NCI-H524 (cell line): Measurements from ENCODE around the gene CST9L.
A peak's percentile ranks its signal among the peaks of the same experiment; 100 is the strongest.

Experiments
- DNase-seq, 2 experiments: peaks; one replicate each; lab custom pipeline; 2025; lab: John Stamatoyannopoulos, UW

CST9L gene

DNA sequence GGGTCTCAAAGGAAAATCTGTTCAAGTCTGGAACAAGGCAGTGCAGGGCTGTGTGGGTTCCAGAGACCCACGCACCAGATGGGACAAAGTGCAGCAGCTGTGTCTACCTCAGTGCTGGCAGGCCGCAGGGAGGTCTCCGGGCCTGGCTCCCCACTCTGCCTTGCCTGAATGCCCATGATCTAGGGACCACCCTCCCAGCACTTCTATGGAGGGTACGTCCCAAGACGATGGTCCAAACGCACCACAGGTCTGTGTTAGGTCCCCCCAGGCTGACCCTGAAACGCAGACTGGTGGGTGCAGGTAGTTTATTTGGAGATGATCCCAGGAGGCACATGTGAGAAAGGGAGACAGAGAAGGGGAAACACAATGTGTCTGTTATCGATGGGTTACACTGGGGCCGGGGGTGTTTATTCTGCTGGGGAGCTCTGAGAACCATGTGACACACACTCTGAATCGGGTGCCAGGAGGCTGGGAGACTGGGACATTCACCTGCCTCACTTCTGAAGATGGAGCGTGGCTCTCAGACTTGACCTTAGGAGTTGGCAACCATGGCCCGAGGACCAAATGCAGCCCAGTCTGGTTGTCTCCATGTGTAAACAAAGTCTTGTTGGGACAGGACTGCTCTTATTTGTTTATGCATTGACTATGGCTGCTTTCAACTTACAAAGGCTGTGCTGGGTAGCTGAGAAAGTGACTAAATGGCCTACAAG lies 21.7 kb downstream of the CST9L start:
- DNase-seq: no peak

GRCh38 chr20:23544133-23544532 lies 24.2 kb downstream of the CST9L start:
- DNase-seq: no peak

GRCh38 chr20:23542801-23543200 lies 25.5 kb downstream of the CST9L start:
- DNase-seq: peak in 1 of 2 experiments; percentile 34

DNA sequence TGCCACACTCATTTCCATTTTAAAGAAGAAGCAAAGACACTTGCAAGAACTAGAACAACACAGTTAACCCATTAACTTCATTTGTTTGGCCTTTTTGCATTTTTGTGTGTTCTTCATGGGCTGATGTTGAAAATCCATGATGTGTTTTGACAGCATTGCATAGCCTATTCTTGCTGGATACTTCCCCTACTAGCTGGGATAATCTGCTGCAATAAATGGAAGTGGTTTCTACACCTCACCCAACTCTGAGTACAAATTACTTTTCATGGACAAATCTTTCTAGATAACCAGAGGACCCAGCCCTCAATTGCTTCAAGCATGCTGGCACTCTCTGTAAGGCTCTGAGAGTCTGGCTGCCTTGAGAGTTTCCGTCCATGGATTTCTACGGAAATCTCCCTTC lies 26.5 kb downstream of the CST9L start:
- DNase-seq: no peak

DNA sequence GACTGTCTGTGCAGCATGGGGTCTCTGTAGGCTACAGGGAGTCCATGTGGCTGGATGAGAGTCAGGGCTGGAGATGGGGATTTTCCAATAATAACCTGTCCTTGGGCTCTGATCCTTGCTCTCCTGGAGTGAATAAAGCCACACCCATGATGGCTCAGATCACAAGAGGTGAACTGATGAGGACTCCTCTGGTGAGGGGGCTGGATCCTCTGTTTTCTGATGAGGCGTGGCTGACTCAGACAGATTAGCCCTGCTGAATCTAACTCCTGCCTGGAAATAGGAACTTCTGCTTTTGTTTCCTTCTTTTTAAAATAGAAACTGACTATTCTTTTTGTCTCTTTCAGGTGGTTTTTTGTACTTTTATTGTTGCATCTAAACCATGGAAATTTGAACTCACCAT lies 27.0 kb downstream of the CST9L start:
- DNase-seq: no peak

DNA sequence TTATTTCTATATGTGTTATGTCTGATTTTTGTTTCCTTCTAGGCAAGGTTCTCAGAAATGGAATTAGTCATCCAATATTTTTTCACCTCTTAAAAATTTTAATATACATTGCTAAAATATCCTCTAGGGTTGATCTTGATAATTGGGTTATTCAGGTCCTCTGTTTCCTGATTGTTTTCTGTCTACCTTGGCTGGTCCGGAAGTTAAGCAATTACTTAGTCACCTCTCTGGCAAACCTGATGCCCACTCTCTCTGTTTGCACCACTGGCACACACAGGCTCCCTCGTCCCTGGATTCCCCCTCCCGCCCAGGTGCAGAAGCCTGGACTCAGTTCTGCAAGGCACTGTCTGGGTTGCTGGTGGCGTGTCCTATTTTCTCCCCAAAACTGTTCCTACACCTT lies 27.7 kb downstream of the CST9L start:
- DNase-seq: no peak

DNA sequence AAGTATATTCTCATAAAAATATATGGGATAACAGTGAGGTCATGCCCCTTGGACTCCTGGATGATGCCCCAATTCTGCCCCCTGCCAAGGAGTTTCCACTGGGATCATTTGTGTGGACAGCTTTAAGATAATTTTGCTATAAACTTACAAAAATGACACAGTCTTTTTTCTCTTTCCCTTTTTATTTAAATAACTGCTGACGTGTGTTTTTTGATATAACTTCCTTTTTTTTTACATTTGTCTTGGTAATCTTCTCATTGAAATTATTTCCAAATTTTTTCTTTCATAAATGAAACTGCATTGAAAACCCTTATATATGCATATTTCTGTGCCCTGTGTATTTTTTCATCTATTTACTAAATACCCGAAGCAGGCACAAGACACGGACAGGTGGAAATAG lies 31.3 kb downstream of the CST9L start:
- no peak for DNase-seq

GRCh38 chr20:23536328-23536974 lies 31.8 kb downstream of the CST9L start:
- DNase-seq: no peak

DNA sequence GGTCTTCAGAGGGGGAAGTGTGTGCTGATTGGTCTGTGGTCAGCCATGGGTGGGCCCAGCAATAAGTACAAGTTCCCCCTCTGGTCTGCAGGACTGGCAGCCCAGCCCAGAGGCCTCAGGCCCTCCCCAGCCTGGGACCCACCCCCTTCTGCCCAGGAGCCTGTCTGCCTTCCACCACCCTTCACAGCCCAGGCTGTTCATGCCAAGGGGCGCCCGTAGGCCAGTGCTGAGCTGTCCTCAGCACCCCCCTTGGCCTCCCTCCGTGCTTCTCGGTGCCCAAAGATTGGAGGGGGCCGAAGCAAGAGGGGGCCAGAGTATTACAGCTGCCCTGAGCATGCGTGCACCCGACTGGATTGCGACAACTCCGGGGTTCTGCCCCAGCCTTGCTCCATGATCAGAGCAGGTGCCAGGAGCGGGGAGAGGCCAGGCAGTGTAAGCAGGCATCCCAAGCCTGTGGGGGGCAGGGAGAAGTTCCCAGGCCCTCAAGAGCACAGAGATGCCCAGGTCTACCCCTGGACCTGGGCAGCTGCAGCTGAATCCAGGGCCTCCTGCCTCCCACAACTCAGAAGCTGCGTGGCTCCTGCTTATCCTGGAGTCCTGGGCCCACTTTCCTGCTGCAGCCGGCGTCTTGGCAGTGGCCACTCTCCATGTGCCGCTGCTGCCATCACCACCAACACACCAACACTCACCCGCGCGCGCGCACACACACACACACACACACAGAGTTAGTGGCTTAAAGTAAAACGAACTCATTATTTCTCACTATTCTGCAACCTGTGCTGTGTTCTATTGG lies 33.3 kb downstream of the CST9L start:
- DNase-seq: no peak

DNA sequence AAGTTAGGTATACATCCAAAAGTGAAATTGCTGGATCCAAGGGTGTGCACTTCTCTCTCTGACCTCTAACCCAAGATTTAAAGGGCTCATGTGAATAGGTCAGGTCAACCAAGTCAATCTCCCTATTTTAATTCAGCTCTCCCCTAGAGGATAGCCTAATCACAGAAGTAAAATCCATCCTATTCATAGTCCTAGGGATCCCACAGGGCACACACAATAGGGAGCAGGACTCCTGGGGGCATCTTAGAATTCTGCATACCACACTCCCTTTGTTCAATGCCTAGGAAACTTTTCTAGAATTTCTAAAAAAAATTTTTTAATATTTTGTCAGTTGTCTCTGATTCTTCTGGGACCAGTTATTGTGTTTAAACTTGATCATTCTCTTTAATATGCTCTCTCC lies 35.1 kb downstream of the CST9L start:
- DNase-seq: no peak

GRCh38 chr20:23532533-23532932 lies 35.8 kb downstream of the CST9L start:
- DNase-seq: no peak

DNA sequence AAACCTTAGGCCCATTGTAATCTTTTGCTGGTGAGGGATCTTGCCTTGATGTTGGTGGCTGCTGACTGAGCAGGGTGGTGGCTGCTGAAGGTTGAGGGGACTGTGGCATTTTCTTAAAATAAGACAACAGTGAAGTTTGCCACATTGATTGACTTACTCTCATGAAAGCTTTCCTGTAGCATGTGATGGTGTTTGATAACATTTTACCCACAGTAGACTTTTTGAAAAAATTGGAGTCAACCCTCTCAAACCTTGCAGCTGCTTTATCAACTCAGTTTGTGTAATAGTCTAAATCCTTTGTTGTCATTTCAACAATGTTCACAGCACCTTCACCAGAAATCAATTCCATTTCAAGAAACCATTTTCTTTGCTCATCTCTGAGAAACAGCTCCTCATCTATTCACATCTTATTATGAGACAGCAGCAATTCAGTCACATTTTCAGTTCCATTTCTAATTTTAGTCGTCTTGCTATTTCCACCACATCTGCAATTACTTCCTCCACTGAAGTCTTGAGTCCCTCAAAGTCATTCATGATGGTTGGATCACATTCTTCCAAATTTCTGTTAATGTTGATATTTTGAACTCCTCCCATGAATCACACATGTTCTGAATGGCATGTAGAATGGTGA lies 37.2 kb downstream of the CST9L start:
- DNase-seq: no peak

GRCh38 chr20:23528867-23529431 lies 39.3 kb downstream of the CST9L start:
- no peak for DNase-seq

DNA sequence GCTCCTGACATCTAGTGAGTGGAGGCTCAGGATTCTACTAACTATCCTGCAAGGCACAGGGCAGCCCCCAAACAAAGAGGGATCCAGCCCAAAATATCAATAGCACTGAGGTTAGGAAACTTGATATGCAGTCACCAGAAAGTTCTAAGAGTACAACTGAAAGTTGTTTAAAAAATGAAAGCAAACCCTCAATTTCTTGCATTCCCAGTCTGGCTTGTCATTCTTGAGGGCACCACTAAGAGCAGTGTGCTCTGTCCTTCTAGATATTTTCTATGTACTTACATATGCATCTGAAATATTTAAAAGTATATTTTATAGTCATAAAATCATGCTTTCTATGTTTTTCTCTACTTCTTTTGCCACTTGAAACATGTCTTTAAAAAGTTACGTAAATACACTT lies 41.4 kb downstream of the CST9L start:
- DNase-seq: no peak

- no peak for DNase-seq
Observed at GRCh38 chr20:23524146-23524545, 44.1 kb downstream of the CST9L start.

DNA sequence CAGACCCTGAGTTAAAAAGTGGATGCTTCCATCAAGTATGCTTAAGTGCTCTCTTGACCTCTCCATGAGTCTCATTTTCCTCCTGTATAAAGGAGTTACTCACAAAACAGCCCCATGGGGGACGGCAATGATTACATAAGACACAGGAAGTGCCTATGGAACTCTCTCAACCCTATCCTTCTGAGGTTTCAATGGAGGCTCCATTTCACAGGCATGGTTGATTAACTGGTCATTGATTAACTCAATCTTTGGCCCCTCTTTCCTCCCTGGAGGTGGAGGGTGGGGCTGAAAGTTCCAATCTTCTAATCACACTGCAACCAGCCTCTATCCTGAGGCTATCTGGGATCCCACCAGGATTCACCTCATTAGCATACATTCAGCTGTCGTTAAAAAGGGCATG lies 48.1 kb downstream of the CST9L start:
- no peak for DNase-seq

DNA sequence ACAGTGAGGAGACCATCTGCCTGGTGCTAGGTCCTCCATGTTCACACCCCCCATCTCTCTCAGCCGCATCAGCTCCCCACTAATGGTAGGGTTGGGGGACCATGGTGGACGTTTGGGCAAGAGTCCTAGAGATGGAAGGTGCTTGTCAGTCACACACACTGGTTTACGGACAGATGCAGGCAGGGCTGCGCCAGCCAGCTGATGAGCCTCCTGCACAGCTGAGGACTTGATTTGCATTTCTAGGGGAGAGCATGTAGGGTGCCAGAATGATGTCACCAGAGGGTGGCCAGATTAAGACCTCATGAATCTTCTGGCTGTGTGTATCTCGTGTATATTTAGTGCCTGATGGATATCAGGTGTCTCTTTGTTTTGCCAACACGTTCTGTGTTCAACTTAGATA lies 48.7 kb downstream of the CST9L start:
- DNase-seq: no peak

DNA sequence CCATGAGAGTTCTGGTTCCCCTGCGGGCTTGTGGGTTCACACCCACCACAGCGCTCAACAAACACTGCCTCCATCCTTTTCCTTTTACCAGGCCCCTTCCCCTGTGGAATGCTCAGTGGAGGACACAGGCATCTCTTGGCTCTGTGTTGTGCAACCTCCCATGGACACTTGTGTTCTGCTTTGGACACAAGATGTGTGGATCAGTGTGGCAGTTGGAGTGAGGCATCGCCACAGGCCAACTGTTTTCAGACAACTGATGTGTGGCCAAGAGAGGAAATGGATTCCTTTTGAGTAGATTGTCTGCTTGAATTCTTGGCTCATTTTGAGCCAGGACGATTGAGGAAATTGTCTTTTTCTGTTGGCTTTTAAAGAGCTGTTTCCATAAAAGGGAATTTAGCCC lies 50.6 kb downstream of the CST9L start:
- DNase-seq: no peak

DNA sequence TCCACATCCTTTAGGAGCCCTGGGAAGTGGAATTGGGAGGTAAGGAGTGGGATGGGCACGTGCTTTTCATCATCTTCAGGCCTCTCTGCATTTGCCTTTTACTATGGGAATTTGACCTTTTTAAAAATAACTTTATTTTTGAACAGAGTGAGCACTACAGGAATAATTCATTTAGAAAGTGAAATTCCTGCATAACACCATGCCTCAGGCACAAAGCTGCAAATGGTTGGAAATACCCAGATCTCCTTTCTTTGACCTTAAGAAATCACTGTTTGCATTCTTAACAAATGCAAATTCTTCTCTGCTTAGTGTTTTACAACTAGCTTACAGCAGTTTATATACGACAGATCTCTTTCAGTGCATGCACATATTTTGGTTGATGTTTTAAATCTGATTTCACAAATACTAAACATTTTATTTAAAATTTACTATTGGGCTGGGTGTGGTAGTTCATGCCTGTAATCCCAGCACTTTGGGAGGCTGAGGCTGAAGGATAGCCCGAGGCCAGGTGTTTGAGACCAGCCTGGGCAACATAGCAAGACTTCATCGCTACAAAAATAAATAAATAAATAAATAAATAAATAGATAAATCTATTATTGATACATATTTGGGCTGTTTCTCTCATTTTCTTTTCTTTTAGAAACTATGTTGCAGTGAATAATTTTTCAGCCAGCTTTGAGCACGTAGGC lies 52.9 kb downstream of the CST9L start:
- DNase-seq: no peak

DNA sequence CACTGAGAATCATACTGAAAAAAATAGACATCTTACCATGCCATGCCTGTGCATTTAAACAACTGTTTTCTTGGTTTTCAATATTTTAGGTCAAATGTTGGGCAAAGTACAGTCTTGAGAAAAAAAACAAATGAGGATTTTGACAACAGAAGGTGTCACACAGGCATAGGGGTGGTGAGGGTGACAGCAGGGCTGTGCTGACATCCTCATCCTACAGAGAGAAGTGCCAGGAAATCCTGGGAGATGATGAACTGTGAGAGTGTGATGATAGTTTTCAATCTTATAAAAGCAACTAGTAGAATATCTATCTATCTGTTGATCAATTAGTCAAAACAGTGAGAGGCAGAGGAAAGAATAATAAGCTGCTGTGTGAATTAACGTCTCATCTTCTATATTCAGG lies 53.4 kb downstream of the CST9L start:
- no peak for DNase-seq
